Measurements from ENCODE around the gene ERG28. TPM values are rescaled to one million over a fixed set of nuclear protein-coding genes. Genes with fewer than 3 reads are reported as not detected.

ERG28 gene
- total and polyA plus RNA-seq, 2 donors (not counting 1 experiment from before 2014, with no cell fraction given): 4.9 to 11.7 TPM

DNA sequence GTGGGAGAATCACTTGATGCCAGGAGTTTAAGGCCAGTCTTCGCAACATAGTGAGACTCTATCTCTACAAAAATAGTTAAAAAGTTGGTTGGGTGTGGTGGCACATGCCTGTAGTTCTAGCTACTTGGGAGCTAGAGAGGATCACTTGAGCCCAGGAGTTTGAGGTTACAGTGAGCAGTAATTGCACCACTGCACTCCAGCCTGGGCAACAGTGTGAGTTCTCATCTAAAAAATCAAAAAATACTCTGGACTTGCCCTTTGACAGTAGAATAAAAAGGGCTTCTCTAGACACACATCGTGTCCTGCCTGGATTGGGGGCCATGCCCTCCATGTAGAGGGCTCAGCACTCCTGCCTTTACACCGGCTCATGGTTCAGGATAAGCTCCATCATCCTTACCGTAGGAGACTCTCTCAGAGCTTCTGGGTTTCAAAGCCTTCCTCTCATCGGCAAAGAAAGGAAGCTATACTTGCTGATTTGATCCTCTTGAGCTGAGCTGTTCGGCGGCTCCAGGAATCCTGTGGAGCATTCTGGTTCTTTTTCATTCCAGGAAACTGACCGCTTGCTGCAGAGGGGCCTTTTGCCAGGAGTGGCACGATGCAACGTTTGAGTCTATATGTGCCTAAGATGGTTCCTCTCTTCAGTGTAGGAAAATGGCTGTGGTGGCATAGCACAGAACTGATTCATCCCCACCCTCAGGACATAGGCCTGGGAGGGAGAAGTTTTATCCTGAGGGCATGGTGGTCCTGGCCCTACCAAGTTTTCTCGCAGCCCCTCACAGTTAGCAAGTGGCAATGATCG lies 52.6 kb downstream of the ERG28 start:
- no peak for DNase-seq
- POLR2A ChIA-PET: no interaction called here
- Histone ChIP-seq H2AFZ (ENCODE audit: insufficient read depth, low read depth, low read length, poor library complexity, severe bottlenecking) (no peak overlapping the region), H3K9me3 (ENCODE audit: control extremely low read depth in 1 of 3, control insufficient read depth in 2 of 3, insufficient read depth in 1 of 3, low read length in 2 of 3) (peaks cover 2 to 10% (median 9%) of the 10 kb centered on the region in 3 donors), H3K79me2 (ENCODE audit: control insufficient read depth, insufficient read depth, low read length) (no peaks in the 10 kb centered on the region), H4K20me1 (ENCODE audit: control insufficient read depth, insufficient read depth, low read length, poor library complexity, severe bottlenecking) (no peaks in the 10 kb centered on the region), H3K27ac (ENCODE audit: low read length in 2 of 2) (no peak overlapping the region), H3K4me3 (ENCODE audit: control extremely low read depth in 1 of 5, extremely low read depth in 1 of 5, insufficient read depth in 1 of 5, low read depth in 2 of 5, low read length in 4 of 5) (no peak overlapping the region), H3K4me1 (ENCODE audit: control insufficient read depth in 2 of 2, insufficient read depth in 2 of 2, low read length in 2 of 2) (no peaks in the 10 kb centered on the region), H3K4me2 (replicated peaks; ENCODE audit: low read depth, low read length, poor library complexity, severe bottlenecking) (no peak overlapping the region), H3K27me3 (replicated peaks in 1 of 4; ENCODE audit: control extremely low read depth in 1 of 4, control insufficient read depth in 3 of 4, insufficient read depth in 4 of 4, low read length in 3 of 4) (peaks cover 0 to 13% (median 0%) of the 10 kb centered on the region in 4 experiments), H3K36me3 (replicated peaks in 1 of 2; ENCODE audit: control extremely low read depth in 1 of 2, control insufficient read depth in 1 of 2, extremely low read depth in 1 of 2, insufficient read depth in 2 of 2, low read length in 1 of 2) (no peaks in the 10 kb centered on the region), H3K9ac (ENCODE audit: low read length) (no peak overlapping the region)
- ATAC-seq (ENCODE audit: low read depth): no peak
- Mint-ChIP-seq H3K27ac (no peak overlapping the region), H3K27me3 (peaks cover 6% of the 10 kb centered on the region), H3K4me3 (no peak overlapping the region), H3K9me3 (ENCODE audit: insufficient read depth) (no peaks in the 10 kb centered on the region), H3K4me1 (no peaks in the 10 kb centered on the region)
- TF ChIP-seq, protein P1, sequence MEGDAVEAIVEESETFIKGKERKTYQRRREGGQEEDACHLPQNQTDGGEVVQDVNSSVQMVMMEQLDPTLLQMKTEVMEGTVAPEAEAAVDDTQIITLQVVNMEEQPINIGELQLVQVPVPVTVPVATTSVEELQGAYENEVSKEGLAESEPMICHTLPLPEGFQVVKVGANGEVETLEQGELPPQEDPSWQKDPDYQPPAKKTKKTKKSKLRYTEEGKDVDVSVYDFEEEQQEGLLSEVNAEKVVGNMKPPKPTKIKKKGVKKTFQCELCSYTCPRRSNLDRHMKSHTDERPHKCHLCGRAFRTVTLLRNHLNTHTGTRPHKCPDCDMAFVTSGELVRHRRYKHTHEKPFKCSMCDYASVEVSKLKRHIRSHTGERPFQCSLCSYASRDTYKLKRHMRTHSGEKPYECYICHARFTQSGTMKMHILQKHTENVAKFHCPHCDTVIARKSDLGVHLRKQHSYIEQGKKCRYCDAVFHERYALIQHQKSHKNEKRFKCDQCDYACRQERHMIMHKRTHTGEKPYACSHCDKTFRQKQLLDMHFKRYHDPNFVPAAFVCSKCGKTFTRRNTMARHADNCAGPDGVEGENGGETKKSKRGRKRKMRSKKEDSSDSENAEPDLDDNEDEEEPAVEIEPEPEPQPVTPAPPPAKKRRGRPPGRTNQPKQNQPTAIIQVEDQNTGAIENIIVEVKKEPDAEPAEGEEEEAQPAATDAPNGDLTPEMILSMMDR (IDR thresholded peaks at IDR 0.05): no peak
- no peak for TF ChIP-seq EZH2 (IDR thresholded peaks at IDR 0.05; ENCODE audit: borderline replicate concordance, insufficient read depth, low read depth, low read length, poor library complexity, severe bottlenecking)
- CTCF ChIA-PET: no interaction called here
- intact Hi-C loops (cut with micrococcal nuclease): no loop called here
- WGBS (ENCODE audit: insufficient coverage): 96% methylated on average over 8 of the region's 12 CpGs

DNA sequence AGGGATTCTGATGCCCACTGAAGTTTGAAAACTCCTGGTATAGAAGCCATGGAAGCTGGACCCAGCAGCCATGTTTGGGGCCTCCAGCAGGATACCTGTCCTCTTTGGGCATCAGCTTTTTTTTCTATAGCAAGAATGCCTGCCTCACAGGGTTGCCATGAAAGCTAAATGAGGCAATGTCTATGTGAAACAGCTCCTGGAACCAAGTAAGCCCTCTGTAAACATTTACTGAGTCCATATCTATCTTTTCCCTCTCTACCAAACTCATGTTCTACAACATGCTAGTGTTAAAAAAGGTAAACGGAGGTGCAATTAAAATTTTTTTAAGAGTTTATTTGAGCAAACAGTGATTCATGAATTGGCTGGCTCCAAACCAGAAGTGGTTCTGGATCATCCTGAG lies 53.6 kb downstream of the ERG28 start:
- no peak overlapping the region for H3K4me3 ChIP-seq (ENCODE audit: control extremely low read depth in 1 of 5, extremely low read depth in 1 of 5, insufficient read depth in 1 of 5, low read depth in 2 of 5, low read length in 4 of 5)
- WGBS (ENCODE audit: insufficient coverage): no CpG with 5 or more reads among the region's 1 CpG
- CTCF ChIA-PET: no interaction called here

More for the DNA sequence above, 53.6 kb downstream of the ERG28 start:
- Histone ChIP-seq H3K9ac (ENCODE audit: low read length) (no peak overlapping the region), H3K27ac (ENCODE audit: low read length in 2 of 2) (no peak overlapping the region), H3K4me2 (replicated peaks; ENCODE audit: low read depth, low read length, poor library complexity, severe bottlenecking) (no peak overlapping the region), H3K4me1 (ENCODE audit: control insufficient read depth in 2 of 2, insufficient read depth in 2 of 2, low read length in 2 of 2) (no peaks in the 10 kb centered on the region), H3K27me3 (replicated peaks in 1 of 4; ENCODE audit: control extremely low read depth in 1 of 4, control insufficient read depth in 3 of 4, insufficient read depth in 4 of 4, low read length in 3 of 4) (peaks cover 0 to 13% (median 0%) of the 10 kb centered on the region in 4 experiments), H3K79me2 (ENCODE audit: control insufficient read depth, insufficient read depth, low read length) (no peaks in the 10 kb centered on the region), H3K9me3 (ENCODE audit: control extremely low read depth in 1 of 3, control insufficient read depth in 2 of 3, insufficient read depth in 1 of 3, low read length in 2 of 3) (peaks cover 0 to 10% (median 9%) of the 10 kb centered on the region in 3 donors), H4K20me1 (ENCODE audit: control insufficient read depth, insufficient read depth, low read length, poor library complexity, severe bottlenecking) (no peaks in the 10 kb centered on the region), H2AFZ (ENCODE audit: insufficient read depth, low read depth, low read length, poor library complexity, severe bottlenecking) (no peak overlapping the region), H3K36me3 (replicated peaks in 1 of 2; ENCODE audit: control extremely low read depth in 1 of 2, control insufficient read depth in 1 of 2, extremely low read depth in 1 of 2, insufficient read depth in 2 of 2, low read length in 1 of 2) (no peaks in the 10 kb centered on the region)
- Mint-ChIP-seq H3K27ac (no peak overlapping the region), H3K4me3 (no peak overlapping the region), H3K4me1 (no peaks in the 10 kb centered on the region), H3K27me3 (peaks cover 6% of the 10 kb centered on the region), H3K9me3 (ENCODE audit: insufficient read depth) (no peaks in the 10 kb centered on the region)
- ATAC-seq (ENCODE audit: low read depth): no peak
- TF ChIP-seq, protein P1 (IDR thresholded peaks at IDR 0.05): no peak
- TF ChIP-seq EZH2 (IDR thresholded peaks at IDR 0.05; ENCODE audit: borderline replicate concordance, insufficient read depth, low read depth, low read length, poor library complexity, severe bottlenecking): no peak
- intact Hi-C loops (cut with micrococcal nuclease): no loop called here
- POLR2A ChIA-PET: no interaction called here
- no peak for DNase-seq
